ENCODE measurements around the gene KIF1B. TPM values are rescaled to one million over a fixed set of nuclear protein-coding genes. Genes with fewer than 3 reads are reported as not detected.

The KIF1B gene
- total and polyA plus RNA-seq, 9 of the 15 experiments (the other 6 are each of a cell fraction or from before 2014, with no cell fraction given), result 2.8 to 19.8 (median 11.9) TPM

- Histone ChIP-seq H3K27ac (ENCODE audit: extremely low read depth, low read depth, low read length) (no peak overlapping the region), H4K20me1 (replicated peaks; ENCODE audit: control insufficient read depth, insufficient read depth, low read length) (peaks cover 4% of the 10 kb centered on the region; the same call in 1 of the 2 replicates), H3K9me3 (replicated peaks; ENCODE audit: control insufficient read depth, insufficient read depth, low read depth, low read length) (no peaks in the 10 kb centered on the region), H3K4me3 (no peak overlapping the region), H2AFZ (ENCODE audit: low read depth, low read length) (no peak overlapping the region), H3K9me1 (ENCODE audit: control insufficient read depth, insufficient read depth, low read length) (no peaks in the 10 kb centered on the region), H3K27me3 (ENCODE audit: control insufficient read depth in 2 of 2, insufficient read depth in 2 of 2, low read length in 2 of 2) (peaks cover 0 to 7% of the 10 kb centered on the region in 2 experiments; a peak in 1 of 5 replicates), H3K36me3 (ENCODE audit: control insufficient read depth, insufficient read depth, low read length) (no peaks in the 10 kb centered on the region), H3K9ac (ENCODE audit: insufficient read depth in 1 of 2, low read depth in 2 of 2, low read length in 2 of 2) (no peak overlapping the region; a peak in 1 of 4 replicates), H3K4me2 (ENCODE audit: insufficient read depth, low read length) (no peak overlapping the region), H3K79me2 (ENCODE audit: control insufficient read depth, insufficient read depth, low read length) (peaks cover 34% of the 10 kb centered on the region), H3K4me1 (replicated peaks in 1 of 2; ENCODE audit: control insufficient read depth in 2 of 2, insufficient read depth in 2 of 2, low read length in 2 of 2) (peaks cover 17 to 23% of the 10 kb centered on the region in 2 experiments)
- WGBS (ENCODE audit: insufficient coverage, low coverage, missing lambda C conversion rate), result 34% methylated on average over 3 of the region's 3 CpGs
- POLR2A ChIA-PET, result interaction anchor here (1.0 to 1.6 kb wide), 5 partner anchors 8 to 14 kb away, joined by 3 to 5 read pairs (median 4); no protein-coding TSS in a partner anchor
- no TSS peak for BruUV-seq (replicated peaks)
- FAIRE-seq, result no peak
- no peak for ATAC-seq
- no peak for TF ChIP-seq ZNF146 (CRISPR knock-in tag; IDR thresholded peaks at IDR 0.05; ENCODE audit: unreplicated experiment)
- TF ChIP-seq NUFIP1 (IDR thresholded peaks at IDR 0.05; ENCODE audit: partially characterized antibody), result no peak
- no peak for TF ChIP-seq CC2D1A (IDR thresholded peaks at IDR 0.05)
- TF ChIP-seq ZFP30 (CRISPR knock-in tag; IDR thresholded peaks at IDR 0.05; ENCODE audit: borderline replicate concordance), result no peak
- TF ChIP-seq E2F4 (CRISPR knock-in tag; IDR thresholded peaks at IDR 0.05; ENCODE audit: low read depth), result no peak
- no peak for TF ChIP-seq SNIP1 (IDR thresholded peaks at IDR 0.05; ENCODE audit: low read depth)
- TF ChIP-seq PRPF4 (IDR thresholded peaks at IDR 0.05; ENCODE audit: insufficient read depth, low read depth, low read length, poor library complexity, severe bottlenecking), result no peak
- TF ChIP-seq ZNF263 (CRISPR knock-in tag; IDR thresholded peaks at IDR 0.05; ENCODE audit: borderline replicate concordance), result no peak
- no peak for TF ChIP-seq SRSF3 (IDR thresholded peaks at IDR 0.05; ENCODE audit: insufficient read depth, low read length)
- TF ChIP-seq RBM39 (optimal IDR thresholded peaks at IDR 0.05; ENCODE audit: low read depth, low read length), result no peak
- no peak for TF ChIP-seq KAT7 (CRISPR knock-in tag; IDR thresholded peaks at IDR 0.05; ENCODE audit: borderline replicate concordance)
- TF ChIP-seq ATF2 (CRISPR knock-in tag; IDR thresholded peaks at IDR 0.05), result no peak
- in situ Hi-C loops (cut with MboI), result no loop called here
- no peak for DNase-seq (ENCODE audit: extremely low read depth in 1 of 4, low spot score in 3 of 4)
- CTCF ChIA-PET (ENCODE audit: low intra/inter-chr PET ratio), result interaction anchor here (0.6 kb wide), 1 partner anchor 44 kb away, joined by 3 read pairs; no protein-coding TSS in a partner anchor
- intact Hi-C loops (cut with micrococcal nuclease), result loop anchor here (5.0 kb wide), 2 partner anchors 109 to 214 kb away; no protein-coding TSS in a partner anchor
Measured at GRCh38 chr1:10213186-10213705, 2.9 kb downstream of the KIF1B start.
